ENCODE results near the gene TMEM145. TPM values are rescaled to one million over a fixed set of nuclear protein-coding genes. Genes with fewer than 3 reads are reported as not detected.

TMEM145 gene
- total RNA-seq, 1 experiment from 2014 or later: 3.0 TPM

GRCh38 chr19:42276284-42276683 lies 36.8 kb upstream of the TMEM145 start:
- POLR2A ChIA-PET: no interaction called here
- Histone ChIP-seq H3K4me3 (ENCODE audit: low read depth in 2 of 2, low read length in 2 of 2) (no peak overlapping the region), H3K27ac (ENCODE audit: low read length) (no peak overlapping the region), H3K27me3 (ENCODE audit: control insufficient read depth, insufficient read depth, low read length) (no peaks in the 10 kb centered on the region), H3K4me1 (ENCODE audit: control insufficient read depth, insufficient read depth, low read length) (peaks cover 20% of the 10 kb centered on the region), H3K9me3 (ENCODE audit: control insufficient read depth, insufficient read depth, low read depth, low read length) (no peaks in the 10 kb centered on the region), H3K36me3 (ENCODE audit: control insufficient read depth, insufficient read depth, low read length) (no peaks in the 10 kb centered on the region)
- intact Hi-C loops (cut with micrococcal nuclease; ENCODE audit: unreplicated experiment): no loop called here
- DNase-seq (ENCODE audit: low read depth, low spot score): no peak
- CTCF ChIA-PET: no interaction called here
- no TSS peak for BruUV-seq (replicated peaks)
- TF ChIP-seq TCF7L2 (IDR thresholded peaks at IDR 0.05; ENCODE audit: low read depth, low read length) (no peak), POLR2AphosphoS5 (IDR thresholded peaks at IDR 0.05; ENCODE audit: low read depth, low read length) (no peak), SIN3A (IDR thresholded peaks at IDR 0.05; ENCODE audit: borderline replicate concordance, insufficient read depth, low read depth, low read length) (no peak), REST (IDR thresholded peaks at IDR 0.05; ENCODE audit: insufficient read depth in 1 of 2, low read depth in 2 of 2, low read length in 1 of 2) (no peak), CTCF (IDR thresholded peaks at IDR 0.05) (no peak)
- no peak for ATAC-seq
- in situ Hi-C loops (cut with HindIII; ENCODE audit: low pct_unique_long_range_greater_than_20kb, low sequenced_read_pairs): no loop called here

- DNase-seq (ENCODE audit: low read depth, low spot score) (no peak), ATAC-seq (no peak)
- no peak overlapping the region for H3K4me3 ChIP-seq (ENCODE audit: low read depth in 2 of 2, low read length in 2 of 2)
- no peaks in the 10 kb centered on the region for H3K36me3 ChIP-seq (ENCODE audit: control insufficient read depth, insufficient read depth, low read length)
- H3K27ac ChIP-seq (ENCODE audit: low read length): no peak overlapping the region
- in situ Hi-C loops (cut with HindIII; ENCODE audit: low pct_unique_long_range_greater_than_20kb, low sequenced_read_pairs): no loop called here
- H3K27me3 ChIP-seq (ENCODE audit: control insufficient read depth, insufficient read depth, low read length): no peaks in the 10 kb centered on the region
- CTCF ChIA-PET: no interaction called here
- no peaks in the 10 kb centered on the region for H3K9me3 ChIP-seq (ENCODE audit: control insufficient read depth, insufficient read depth, low read depth, low read length)
- BruUV-seq (replicated peaks): no TSS peak
- intact Hi-C loops (cut with micrococcal nuclease; ENCODE audit: unreplicated experiment): no loop called here
- H3K4me1 ChIP-seq (ENCODE audit: control insufficient read depth, insufficient read depth, low read length): peaks cover 26% of the 10 kb centered on the region
- TF ChIP-seq SIN3A (IDR thresholded peaks at IDR 0.05; ENCODE audit: borderline replicate concordance, insufficient read depth, low read depth, low read length): no peak
- TF ChIP-seq POLR2AphosphoS5 (IDR thresholded peaks at IDR 0.05; ENCODE audit: low read depth, low read length): no peak
- TF ChIP-seq REST (IDR thresholded peaks at IDR 0.05; ENCODE audit: insufficient read depth in 1 of 2, low read depth in 2 of 2, low read length in 1 of 2): no peak
- TF ChIP-seq TCF7L2 (IDR thresholded peaks at IDR 0.05; ENCODE audit: low read depth, low read length): no peak
- no peak for TF ChIP-seq CTCF (IDR thresholded peaks at IDR 0.05)
- POLR2A ChIA-PET: no interaction called here
Measured at GRCh38 chr19:42276821-42277220, 36.3 kb upstream of the TMEM145 start.

Data from Panc1 (cell line).